Gastroesophageal sphincter (tissue), 4 donors: Measurements from ENCODE around the gene TXNL4A. TPM values are rescaled to one million over a fixed set of nuclear protein-coding genes. Genes with fewer than 3 reads are reported as not detected.
"Not testable (repeated sequence)": the region's sequence is repeated elsewhere in the genome, so short reads cannot be mapped to it uniquely, and the experiment has no call there.

Source experiments
- ATAC-seq: fragments of 150-250 bp; one replicate; pipeline ENCODE4 v1.9.1; 2016; ENCODE audit warnings: mild to moderate bottlenecking, moderate library complexity
- H3K27ac ChIP-seq, 4 donors: fragments of 200-600 bp; sonication (generic) in 3 of 4; 1 replicate in 3 of 4; 2 replicates in 1 of 4; pipeline ENCODE4 v1.5.1; 2016 to 2019
- H3K27me3 ChIP-seq: fragments of 200-600 bp; sonication (generic); one replicate; pipeline ENCODE4 v1.5.1; 2019
- H3K36me3 ChIP-seq, 2 donors: fragments of 200-600 bp; sonication (generic); one replicate each; pipeline ENCODE4 v1.5.1; 2019; ENCODE audit warnings: control low read depth in 1 of 2
- H3K4me1 ChIP-seq, 3 donors: fragments of 200-600 bp; sonication (generic); 1 replicate in 2 of 3; 2 replicates in 1 of 3; pipeline ENCODE4 v1.5.1; 2016 to 2019; ENCODE audit warnings: control low read depth in 2 of 3
- H3K4me3 ChIP-seq, 2 donors: fragments of 200-600 bp; sonication (generic); one replicate each; pipeline ENCODE4 v1.5.1; 2019; ENCODE audit warnings: mild to moderate bottlenecking in 1 of 2, moderate library complexity in 1 of 2
- H3K9me3 ChIP-seq, 3 donors: fragments of 200-600 bp; sonication (generic); one replicate each; pipeline ENCODE4 v1.5.1; 2017 to 2019; ENCODE audit warnings: control low read depth in 2 of 3
- EP300 ChIP-seq: sonication (generic); formaldehyde crosslinking; IDR thresholded peaks from one replicate; pipeline ENCODE4 v1.6.1; 2017; ENCODE audit warnings: antibody characterized with exemption, mild to moderate bottlenecking
- POLR2A ChIP-seq, 2 donors: fragments of 450-650 bp; IDR thresholded peaks; one replicate each; pipeline ENCODE4 v1.6.1; 2017; ENCODE audit warnings: antibody characterized with exemption in 2 of 2, mild to moderate bottlenecking in 2 of 2, moderate library complexity in 1 of 2
- POLR2AphosphoS5 ChIP-seq: sonication (generic); formaldehyde crosslinking; IDR thresholded peaks from one replicate; pipeline ENCODE4 v1.6.1; 2017; ENCODE audit warnings: antibody characterized with exemption
- WGBS, 2 donors: methylation state at CpG; one replicate each; pipeline ENCODE4 v1.1.5; 2018; ENCODE audit warnings: low coverage in 1 of 2; 5-methylcytosine and 5-hydroxymethylcytosine counted together
- total RNA-seq, 4 donors: library from RNA; depleted of rRNA; stranded (reverse); fragments of >200 nt; gene quantifications; one replicate each; pipeline ENCODE4 v1.1.0, GENCODE V29; 2016
- TF ChIP-seq, protein P1 (sequence below), 4 experiments: fragments of 200-600 bp in 2 of 4; fragments of 450-650 bp in 2 of 4; sonication (generic) in 1 of 4; IDR thresholded peaks; one replicate each; pipeline ENCODE4 v1.5.1; 2017 to 2019; ENCODE audit warnings: antibody characterized with exemption in 4 of 4, mild to moderate bottlenecking in 2 of 4, moderate library complexity in 2 of 4

Gene TXNL4A
- total RNA-seq, 4 donors from 2014 or later, result 20.4 to 55.3 (median 39.6) TPM

DNA sequence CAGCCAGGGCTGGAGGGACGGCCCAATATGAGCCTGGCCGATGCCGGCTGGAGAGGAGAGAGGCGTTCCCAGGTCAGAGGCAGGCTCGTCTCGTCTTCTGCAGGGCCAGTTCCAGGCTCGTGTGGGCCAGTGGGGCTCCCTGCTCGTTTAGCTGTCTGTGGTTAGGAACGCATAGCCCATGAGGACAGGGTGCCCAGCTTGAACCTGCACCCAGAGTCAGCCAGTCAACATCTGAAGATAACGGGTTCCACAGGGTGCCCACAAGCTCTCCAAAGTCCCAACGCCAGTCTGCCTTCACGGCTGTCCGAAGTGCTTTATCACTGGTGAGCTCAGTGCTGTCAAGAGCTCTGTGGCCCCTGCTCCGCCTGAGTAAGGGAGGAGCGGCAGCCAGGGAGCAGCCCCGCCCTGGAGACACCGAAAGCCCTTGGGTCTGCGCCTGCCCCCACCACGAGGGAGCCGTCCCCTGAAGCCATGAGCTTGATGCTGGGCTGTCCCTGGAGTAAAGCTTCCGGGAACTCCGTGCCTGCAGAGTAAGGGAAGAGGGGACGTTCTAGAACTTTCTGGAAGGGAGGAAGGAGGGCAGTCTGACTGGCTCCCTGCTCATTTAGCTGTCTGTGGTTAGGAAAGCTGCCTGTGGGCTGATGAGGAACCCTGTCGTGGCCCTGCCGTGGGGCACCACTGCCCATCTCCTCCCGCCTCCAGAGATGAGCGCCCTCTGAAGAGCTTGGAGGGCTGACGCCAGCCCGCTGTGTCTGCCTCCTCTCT lies 26.7 kb downstream of the TXNL4A start:
- no peak for ATAC-seq
- 69 to 100% methylated on average over 2 to 14 of the region's 29 CpGs for WGBS, 2 donors
- Histone ChIP-seq H3K36me3 (no peaks in the 10 kb centered on the region), H3K9me3 (no peaks in the 10 kb centered on the region), H3K4me3 (no peak overlapping the region), H3K4me1 (peaks cover 0 to 22% (median 0%) of the 10 kb centered on the region in 3 donors), H3K27me3 (peaks cover 20% of the 10 kb centered on the region), H3K27ac (no peak overlapping the region)
- TF ChIP-seq, protein P1, sequence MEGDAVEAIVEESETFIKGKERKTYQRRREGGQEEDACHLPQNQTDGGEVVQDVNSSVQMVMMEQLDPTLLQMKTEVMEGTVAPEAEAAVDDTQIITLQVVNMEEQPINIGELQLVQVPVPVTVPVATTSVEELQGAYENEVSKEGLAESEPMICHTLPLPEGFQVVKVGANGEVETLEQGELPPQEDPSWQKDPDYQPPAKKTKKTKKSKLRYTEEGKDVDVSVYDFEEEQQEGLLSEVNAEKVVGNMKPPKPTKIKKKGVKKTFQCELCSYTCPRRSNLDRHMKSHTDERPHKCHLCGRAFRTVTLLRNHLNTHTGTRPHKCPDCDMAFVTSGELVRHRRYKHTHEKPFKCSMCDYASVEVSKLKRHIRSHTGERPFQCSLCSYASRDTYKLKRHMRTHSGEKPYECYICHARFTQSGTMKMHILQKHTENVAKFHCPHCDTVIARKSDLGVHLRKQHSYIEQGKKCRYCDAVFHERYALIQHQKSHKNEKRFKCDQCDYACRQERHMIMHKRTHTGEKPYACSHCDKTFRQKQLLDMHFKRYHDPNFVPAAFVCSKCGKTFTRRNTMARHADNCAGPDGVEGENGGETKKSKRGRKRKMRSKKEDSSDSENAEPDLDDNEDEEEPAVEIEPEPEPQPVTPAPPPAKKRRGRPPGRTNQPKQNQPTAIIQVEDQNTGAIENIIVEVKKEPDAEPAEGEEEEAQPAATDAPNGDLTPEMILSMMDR (IDR thresholded peaks at IDR 0.05), result no peak
- TF ChIP-seq EP300 (no peak), POLR2AphosphoS5 (no peak), POLR2A (IDR thresholded peaks at IDR 0.05) (no peak)

DNA sequence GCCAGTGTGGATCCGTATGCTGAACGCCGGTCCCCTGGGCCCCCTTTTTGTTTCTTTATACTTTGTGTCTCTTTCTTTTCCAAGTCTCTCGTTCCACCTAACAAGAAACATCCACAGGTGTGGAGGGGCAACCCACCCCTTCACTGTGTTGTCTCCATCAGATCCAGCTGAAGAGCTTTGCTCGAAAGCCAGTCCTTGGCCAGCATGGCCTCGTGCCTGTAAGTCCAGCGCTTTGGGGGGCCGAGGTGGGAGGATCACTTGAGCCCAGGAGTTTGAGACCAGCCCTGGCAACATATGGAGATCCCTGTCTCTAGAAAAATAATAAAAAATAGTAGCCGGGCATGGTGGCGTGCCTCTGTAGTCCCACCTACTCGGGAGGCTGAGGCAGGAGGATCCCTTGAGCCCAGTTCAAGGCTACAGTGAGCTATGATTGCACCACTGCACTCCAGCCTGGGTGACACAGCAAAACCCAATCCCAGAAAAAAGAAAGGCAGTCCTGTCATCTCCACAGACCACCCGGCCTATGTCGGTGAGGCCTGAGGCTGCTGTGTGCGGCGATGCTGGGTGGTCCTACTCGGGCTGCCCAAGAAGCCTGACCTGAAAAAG lies 27.3 kb downstream of the TXNL4A start:
- ATAC-seq, result no peak
- no peaks in the 10 kb centered on the region for H3K36me3 ChIP-seq
- WGBS, 2 donors, result 79 to 93% methylated on average over 4 to 5 of the region's 16 CpGs
- no peak overlapping the region for H3K27ac ChIP-seq
- H3K9me3 ChIP-seq, result no peaks in the 10 kb centered on the region
- H3K27me3 ChIP-seq, result peaks cover 20% of the 10 kb centered on the region
- H3K4me3 ChIP-seq, result no peak overlapping the region
- peaks cover 0 to 22% (median 0%) of the 10 kb centered on the region in 3 donors for H3K4me1 ChIP-seq
- no peak for TF ChIP-seq EP300
- TF ChIP-seq POLR2A (IDR thresholded peaks at IDR 0.05), result no peak

DNA sequence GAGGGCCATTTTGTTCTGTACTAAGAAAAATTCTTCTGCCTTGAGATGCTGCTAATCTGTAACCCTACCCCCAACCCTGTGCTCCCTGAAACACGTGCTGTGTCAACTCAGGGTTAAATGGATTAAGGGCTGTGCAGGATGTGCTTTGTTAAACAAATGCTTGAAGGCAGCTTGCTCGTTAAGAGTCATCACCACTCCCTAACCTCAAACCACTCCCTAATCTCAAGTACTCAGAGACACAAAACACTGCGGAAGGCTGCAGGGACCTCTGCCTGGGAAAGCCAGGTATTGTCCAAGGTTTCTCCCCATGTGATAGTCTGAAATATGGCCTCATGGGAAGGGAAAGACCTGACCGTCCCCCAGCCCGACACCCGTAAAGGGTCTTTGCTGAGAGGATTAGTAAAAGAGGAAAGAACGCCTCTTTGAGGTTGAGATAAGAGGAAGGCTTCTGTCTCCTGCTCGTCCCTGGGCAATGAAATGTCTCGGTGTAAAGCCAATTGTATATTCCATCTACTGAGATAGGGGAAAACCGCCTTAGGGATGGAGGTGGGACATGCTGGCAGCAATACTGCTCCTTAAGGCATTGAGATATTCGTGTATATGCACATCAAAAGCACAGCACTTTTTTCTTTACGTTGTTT lies 28.1 kb downstream of the TXNL4A start:
- H3K4me1 ChIP-seq, result peaks cover 0 to 17% (median 0%) of the 10 kb centered on the region in 3 donors
- not testable (repeated sequence) for H3K4me3 ChIP-seq, H3K9me3 ChIP-seq, ATAC-seq, H3K36me3 ChIP-seq, H3K27ac ChIP-seq
- WGBS, 2 donors, result 23 to 25% methylated on average over 4 to 11 of the region's 12 CpGs
- peaks cover 20% of the 10 kb centered on the region for H3K27me3 ChIP-seq

DNA sequence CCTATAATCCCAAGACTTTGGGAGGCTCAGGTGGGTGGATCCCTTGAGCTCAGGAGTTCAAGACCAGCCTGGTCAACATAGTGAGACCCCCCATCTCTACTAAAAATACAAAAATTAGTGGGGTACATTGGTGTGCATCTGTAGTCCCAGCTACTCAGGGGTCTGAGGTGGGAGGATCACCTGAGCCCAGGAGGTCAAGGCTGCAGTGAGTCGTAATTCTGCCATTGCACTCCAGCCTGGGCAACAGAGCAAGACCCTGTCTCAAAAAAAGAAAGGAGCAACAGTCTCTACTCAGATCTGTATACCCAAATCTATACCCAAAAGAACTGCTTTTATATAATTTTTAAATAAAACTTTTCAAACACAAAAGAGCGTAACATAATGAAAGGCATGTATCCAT lies 29.4 kb downstream of the TXNL4A start:
- no peak for ATAC-seq
- TF ChIP-seq POLR2AphosphoS5, result no peak
- TF ChIP-seq, protein P1 (IDR thresholded peaks at IDR 0.05), result no peak
- no peak for TF ChIP-seq EP300
- no peak for TF ChIP-seq POLR2A (IDR thresholded peaks at IDR 0.05)

DNA sequence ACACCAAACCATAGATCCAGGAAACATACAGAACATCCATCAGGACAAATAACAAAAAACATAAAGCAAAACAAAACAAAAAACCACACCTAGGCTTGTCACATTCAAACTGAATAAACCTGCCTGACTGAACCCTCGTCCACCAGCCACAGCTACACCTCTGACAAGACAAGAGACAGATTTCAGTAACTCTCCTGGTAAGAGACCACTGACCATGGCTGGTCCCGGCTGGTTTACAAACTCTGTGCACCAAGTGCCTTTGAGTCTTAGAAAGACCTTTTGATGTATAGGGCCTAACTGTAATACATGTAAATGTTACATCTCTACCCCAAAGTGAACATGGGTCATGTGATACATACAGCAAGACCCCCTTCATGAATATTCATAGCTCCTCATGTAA lies 32.1 kb downstream of the TXNL4A start:
- 72 to 80% methylated on average over 1 to 2 of the region's 2 CpGs for WGBS, 2 donors
- no peak overlapping the region for H3K4me3 ChIP-seq
- H3K9me3 ChIP-seq, result no peaks in the 10 kb centered on the region
- peaks cover 9% of the 10 kb centered on the region for H3K27me3 ChIP-seq
- H3K4me1 ChIP-seq, result peaks cover 0 to 10% (median 3%) of the 10 kb centered on the region in 3 donors
- H3K36me3 ChIP-seq, result no peaks in the 10 kb centered on the region
- ATAC-seq, result no peak
- no peak for TF ChIP-seq EP300
- TF ChIP-seq, protein P1 (IDR thresholded peaks at IDR 0.05), result no peak
- no peak for TF ChIP-seq POLR2AphosphoS5
- TF ChIP-seq POLR2A (IDR thresholded peaks at IDR 0.05), result no peak
- no peak overlapping the region for H3K27ac ChIP-seq

More for the DNA sequence above, 29.4 kb downstream of the TXNL4A start:
- Histone ChIP-seq H3K27me3 (peaks cover 20% of the 10 kb centered on the region), H3K36me3 (no peaks in the 10 kb centered on the region), H3K4me1 (peaks cover 0 to 4% (median 0%) of the 10 kb centered on the region in 3 donors), H3K27ac (no peak overlapping the region), H3K9me3 (no peaks in the 10 kb centered on the region), H3K4me3 (no peak overlapping the region)
- WGBS, 2 donors, result 94 to 95% methylated on average over 1 to 2 of the region's 2 CpGs
